Midbrain (tissue), 1 donor: ENCODE data around the gene MTRF1L.
"Not testable (repeated sequence)": the region's sequence is repeated elsewhere in the genome, so short reads cannot be mapped to it uniquely, and the experiment has no call there.

Experiments
- DNase-seq: peaks from one replicate; lab custom pipeline; 2025; lab: John Stamatoyannopoulos, UW

The MTRF1L gene

GRCh38 chr6:152969688-152970418 lies 32.7 kb downstream of the MTRF1L start:
- DNase-seq, result no peak

- DNase-seq, result not testable (repeated sequence)
Measured at GRCh38 chr6:152966168-152966894, 36.2 kb downstream of the MTRF1L start.

GRCh38 chr6:152959333-152959732 lies 43.2 kb downstream of the MTRF1L start:
- DNase-seq, result no peak

DNA sequence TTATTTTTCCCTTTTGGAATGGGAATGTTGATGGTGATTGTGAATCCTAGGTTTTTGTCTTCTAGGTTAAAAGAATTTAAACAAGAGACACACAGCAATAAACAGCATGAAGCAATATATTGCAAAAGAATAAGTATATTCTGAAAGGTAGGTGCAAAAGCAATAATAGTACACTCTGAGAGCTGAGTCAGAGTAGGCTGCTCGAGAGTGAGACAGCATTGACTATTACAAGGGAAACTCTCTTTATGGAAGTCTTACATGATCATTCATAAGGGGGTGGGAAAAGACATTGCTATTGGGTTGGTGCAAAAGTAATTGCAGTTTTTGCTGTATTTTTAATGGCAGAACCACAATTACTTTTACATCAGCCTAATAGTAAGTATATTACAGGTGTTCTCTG lies 44.7 kb downstream of the MTRF1L start:
- no peak for DNase-seq

GRCh38 chr6:152954443-152954842 lies 48.1 kb downstream of the MTRF1L start:
- no peak for DNase-seq

GRCh38 chr6:152952866-152953509 lies 49.5 kb downstream of the MTRF1L start:
- peak; percentile 45 for DNase-seq

DNA sequence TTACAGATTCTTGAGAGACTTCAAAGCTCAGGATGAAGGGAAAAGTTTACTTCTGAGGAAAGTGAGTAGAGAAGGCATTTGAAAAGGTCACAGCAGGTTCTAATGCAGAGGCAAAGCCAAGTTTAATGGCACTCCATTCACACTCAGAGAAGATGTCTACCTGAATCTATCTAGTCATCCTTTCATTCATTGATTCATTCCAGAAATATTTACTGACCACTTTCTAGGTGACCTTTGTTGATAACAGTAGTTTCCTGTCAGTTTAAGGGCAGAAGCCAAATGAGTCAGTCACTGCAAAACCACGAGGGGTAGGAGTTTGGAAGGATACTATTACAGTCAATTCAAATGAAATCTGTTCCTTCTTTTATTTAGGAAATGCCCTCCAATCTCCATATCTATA lies 50.5 kb downstream of the MTRF1L start:
- no peak for DNase-seq

GRCh38 chr6:152950240-152950639 lies 52.3 kb downstream of the MTRF1L start:
- DNase-seq, result no peak

GRCh38 chr6:152948150-152948768 lies 54.2 kb downstream of the MTRF1L start:
- peak; percentile 69 for DNase-seq

DNA sequence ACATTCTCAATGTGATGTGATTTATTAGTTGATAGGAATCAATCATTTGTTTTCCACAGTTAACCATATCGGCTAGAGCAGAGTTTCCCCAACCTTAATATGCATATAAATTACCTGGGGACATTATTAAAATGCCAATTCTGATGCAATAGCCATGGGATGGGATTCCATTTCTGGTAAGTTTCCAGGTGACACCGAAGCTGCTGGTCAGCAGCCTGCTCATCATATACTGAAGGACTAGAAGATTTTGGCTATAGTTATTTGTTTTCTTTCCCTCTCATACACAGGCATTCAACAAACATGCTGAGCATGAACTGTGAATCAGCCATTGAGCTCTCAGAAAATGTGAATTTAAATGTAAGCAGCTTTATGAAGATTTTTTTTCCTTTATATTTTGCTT lies 55.5 kb downstream of the MTRF1L start:
- DNase-seq, result no peak

- no peak for DNase-seq
Measured at GRCh38 chr6:152946484-152946883, 56.0 kb downstream of the MTRF1L start.

- no peak for DNase-seq
Measured at GRCh38 chr6:152943260-152943897, 59.1 kb downstream of the MTRF1L start.

DNA sequence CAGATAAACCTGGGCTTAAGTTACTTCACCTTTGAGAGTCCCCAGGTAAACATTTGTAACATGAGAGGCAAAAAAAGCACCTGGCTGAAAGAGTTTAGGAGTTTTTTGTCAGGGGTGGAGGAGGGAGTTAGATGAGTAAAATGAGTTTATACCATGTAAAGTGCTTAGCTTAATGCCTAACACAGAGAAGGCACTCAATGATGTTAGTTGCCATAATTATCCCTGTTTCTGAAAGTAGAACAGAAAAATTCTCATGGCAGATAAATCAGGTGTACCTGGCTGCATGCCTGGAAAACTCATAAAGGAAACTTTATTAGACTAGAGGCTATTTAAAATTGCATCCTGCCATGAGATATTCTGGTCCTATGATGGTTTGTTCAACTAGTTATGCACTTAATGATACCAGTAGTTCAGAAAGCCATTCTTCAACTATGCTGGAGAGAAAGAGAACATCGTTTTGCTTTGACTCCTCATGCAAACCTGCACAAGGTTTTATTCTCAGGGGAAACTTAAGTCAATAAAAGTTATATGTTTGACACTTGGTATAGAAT lies 60.1 kb downstream of the MTRF1L start:
- no peak for DNase-seq

DNA sequence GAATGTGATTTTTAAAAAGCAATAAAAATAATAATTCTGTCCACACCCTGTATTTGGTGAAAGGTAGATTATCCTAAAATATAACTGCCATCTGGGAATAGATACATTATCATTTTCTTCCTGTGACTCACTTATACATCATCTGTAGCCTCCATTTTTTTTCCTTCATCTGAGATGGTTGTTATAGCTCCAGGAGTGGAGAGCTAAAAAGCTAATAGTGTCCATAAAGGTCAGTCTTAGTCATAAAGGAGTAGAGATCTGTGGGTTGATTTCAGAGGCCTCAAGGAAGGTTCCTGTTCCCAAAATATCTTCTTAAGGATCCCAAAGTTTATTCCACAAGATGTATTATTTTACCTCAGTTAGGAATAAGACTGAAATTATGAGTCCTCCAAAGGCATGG lies 60.8 kb downstream of the MTRF1L start:
- DNase-seq, result no peak
